Measurements from ENCODE around the gene IFFO2. TPM values are rescaled to one million over a fixed set of nuclear protein-coding genes. Genes with fewer than 3 reads are reported as not detected.

IFFO2 gene
- total and polyA plus RNA-seq, 4 donors: 7.6 to 18.9 (median 8.3) TPM

GRCh38 chr1:18882486-18882885 is 74.0 kb downstream of the IFFO2 start:
- TF ChIP-seq CTCF (IDR thresholded peaks at IDR 0.05; ENCODE audit: control extremely low read depth, extremely low read depth): no peak
- DNase-seq (no peak), ATAC-seq (ENCODE audit: insufficient read depth, low FRiP score) (no peak)
- Histone ChIP-seq H3K4me1 (ENCODE audit: control insufficient read depth in 5 of 5, insufficient read depth in 5 of 5, low read length in 5 of 5) (no peaks in the 10 kb centered on the region), H3K9ac (ENCODE audit: insufficient read depth in 1 of 2, low read length in 2 of 2) (no peak overlapping the region), H3K36me3 (ENCODE audit: control insufficient read depth in 4 of 4, insufficient read depth in 4 of 4, low read length in 4 of 4) (peaks cover 0 to 13% (median 7%) of the 10 kb centered on the region in 4 donors), H3K27ac (ENCODE audit: low read depth in 1 of 2, low read length in 1 of 2) (no peak overlapping the region), H3K9me3 (ENCODE audit: control insufficient read depth in 4 of 4, insufficient read depth in 3 of 4, low read length in 3 of 4) (no peaks in the 10 kb centered on the region), H3K27me3 (ENCODE audit: control insufficient read depth in 3 of 3, insufficient read depth in 3 of 3, low read length in 2 of 3) (no peaks in the 10 kb centered on the region), H3K4me3 (no peak overlapping the region)
- 87 to 92% methylated on average over 8 of the region's 8 CpGs for WGBS, 2 donors

GRCh38 chr1:18881642-18882431 is 74.6 kb downstream of the IFFO2 start:
- H3K4me3 ChIP-seq: no peak overlapping the region
- H3K9me3 ChIP-seq (ENCODE audit: control insufficient read depth in 4 of 4, insufficient read depth in 3 of 4, low read length in 3 of 4): no peaks in the 10 kb centered on the region
- WGBS, 2 donors: 92 to 97% methylated on average over 24 of the region's 24 CpGs
- H3K9ac ChIP-seq (ENCODE audit: insufficient read depth in 1 of 2, low read length in 2 of 2): no peak overlapping the region
- no peak overlapping the region for H3K27ac ChIP-seq (ENCODE audit: low read depth in 1 of 2, low read length in 1 of 2)
- ATAC-seq (ENCODE audit: insufficient read depth, low FRiP score) (no peak), DNase-seq (no peak)
- no peak for TF ChIP-seq CTCF (IDR thresholded peaks at IDR 0.05; ENCODE audit: control extremely low read depth, extremely low read depth)
- peaks cover 0 to 13% (median 7%) of the 10 kb centered on the region in 4 donors for H3K36me3 ChIP-seq (ENCODE audit: control insufficient read depth in 4 of 4, insufficient read depth in 4 of 4, low read length in 4 of 4)
- H3K4me1 ChIP-seq (ENCODE audit: control insufficient read depth in 5 of 5, insufficient read depth in 5 of 5, low read length in 5 of 5): no peaks in the 10 kb centered on the region
- no peaks in the 10 kb centered on the region for H3K27me3 ChIP-seq (ENCODE audit: control insufficient read depth in 3 of 3, insufficient read depth in 3 of 3, low read length in 2 of 3)

- Histone ChIP-seq H3K4me1 (ENCODE audit: control insufficient read depth in 5 of 5, insufficient read depth in 5 of 5, low read length in 5 of 5) (no peaks in the 10 kb centered on the region), H3K27me3 (ENCODE audit: control insufficient read depth in 3 of 3, insufficient read depth in 3 of 3, low read length in 2 of 3) (no peaks in the 10 kb centered on the region), H3K4me3 (no peak overlapping the region), H3K9ac (ENCODE audit: insufficient read depth in 1 of 2, low read length in 2 of 2) (no peak overlapping the region), H3K36me3 (ENCODE audit: control insufficient read depth in 4 of 4, insufficient read depth in 4 of 4, low read length in 4 of 4) (peaks cover 0 to 13% (median 7%) of the 10 kb centered on the region in 4 donors), H3K9me3 (ENCODE audit: control insufficient read depth in 4 of 4, insufficient read depth in 3 of 4, low read length in 3 of 4) (no peaks in the 10 kb centered on the region), H3K27ac (ENCODE audit: low read depth in 1 of 2, low read length in 1 of 2) (no peak overlapping the region)
- 93 to 97% methylated on average over 2 of the region's 2 CpGs for WGBS, 2 donors
- TF ChIP-seq CTCF (IDR thresholded peaks at IDR 0.05; ENCODE audit: control extremely low read depth, extremely low read depth): no peak
- ATAC-seq (ENCODE audit: insufficient read depth, low FRiP score) (no peak), DNase-seq (no peak)
Observed at GRCh38 chr1:18881164-18881563, 75.3 kb downstream of the IFFO2 start.

Measured in lung (tissue), 12 donors.